Epithelial cell of prostate (primary cell): ENCODE data around the gene SLC41A2.
"Not testable (repeated sequence)": the region's sequence is repeated elsewhere in the genome, so short reads cannot be mapped to it uniquely, and the experiment has no call there.

Source experiments
- DNase-seq: peaks from one replicate; pipeline ENCODE4 v3.0.0-alpha.2; 2011; ENCODE audit warnings: low read depth, low spot score
- H3K27ac ChIP-seq: fragments of 450-650 bp; 2 replicates; pipeline ENCODE4 v1.5.1; 2017; ENCODE audit warnings: mild to moderate bottlenecking

Gene SLC41A2, protein sequence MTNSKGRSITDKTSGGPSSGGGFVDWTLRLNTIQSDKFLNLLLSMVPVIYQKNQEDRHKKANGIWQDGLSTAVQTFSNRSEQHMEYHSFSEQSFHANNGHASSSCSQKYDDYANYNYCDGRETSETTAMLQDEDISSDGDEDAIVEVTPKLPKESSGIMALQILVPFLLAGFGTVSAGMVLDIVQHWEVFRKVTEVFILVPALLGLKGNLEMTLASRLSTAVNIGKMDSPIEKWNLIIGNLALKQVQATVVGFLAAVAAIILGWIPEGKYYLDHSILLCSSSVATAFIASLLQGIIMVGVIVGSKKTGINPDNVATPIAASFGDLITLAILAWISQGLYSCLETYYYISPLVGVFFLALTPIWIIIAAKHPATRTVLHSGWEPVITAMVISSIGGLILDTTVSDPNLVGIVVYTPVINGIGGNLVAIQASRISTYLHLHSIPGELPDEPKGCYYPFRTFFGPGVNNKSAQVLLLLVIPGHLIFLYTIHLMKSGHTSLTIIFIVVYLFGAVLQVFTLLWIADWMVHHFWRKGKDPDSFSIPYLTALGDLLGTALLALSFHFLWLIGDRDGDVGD

DNA sequence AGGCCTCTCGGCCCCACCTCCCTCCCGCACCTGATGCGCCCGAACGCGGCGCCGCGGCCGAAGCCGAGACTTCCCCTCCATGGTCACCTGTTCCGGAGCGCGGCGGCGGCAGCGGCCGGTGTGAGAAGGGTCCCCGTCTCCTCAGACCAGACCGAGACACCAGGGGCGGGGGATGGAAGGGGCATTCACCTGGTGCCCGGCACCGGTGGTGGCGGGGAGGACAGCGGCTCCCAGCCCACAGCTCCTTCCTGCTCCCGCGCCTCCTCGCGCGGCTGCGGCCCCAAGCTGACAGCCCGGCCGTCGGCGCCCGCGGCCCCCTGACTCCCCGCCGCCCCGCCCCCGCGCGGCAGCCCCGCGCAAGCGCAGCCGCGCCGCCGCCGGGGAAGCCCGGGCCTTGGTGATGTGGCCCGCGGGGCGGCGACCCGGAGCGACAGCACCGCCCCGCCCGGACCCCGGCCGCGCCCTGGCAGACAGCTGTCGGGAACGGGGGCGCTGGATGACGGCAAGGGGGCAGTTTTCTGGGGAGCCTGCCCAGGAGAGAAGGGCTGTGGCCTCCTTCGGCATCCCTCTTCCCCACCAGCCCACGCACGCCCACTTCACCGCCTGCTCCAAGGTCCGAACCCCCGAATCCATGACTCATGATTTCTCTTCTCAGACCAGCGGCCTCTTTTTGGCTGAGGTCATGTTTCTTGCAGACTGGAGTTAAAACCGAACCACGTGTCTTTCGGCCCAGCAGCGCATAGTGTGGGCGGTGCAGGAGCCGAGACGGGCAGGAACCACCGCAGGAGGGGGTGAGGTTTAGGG, at the start of gene SLC41A2:
Gene SLC41A2, minus strand, starts transcription at position 290 of the 804 bp plus-strand sequence. CDS start 29,763 bp downstream, outside the sequence.
- H3K27ac ChIP-seq = peak within 1 kb of the TSS; percentile 40
- DNase-seq = peak; percentile 27

DNA sequence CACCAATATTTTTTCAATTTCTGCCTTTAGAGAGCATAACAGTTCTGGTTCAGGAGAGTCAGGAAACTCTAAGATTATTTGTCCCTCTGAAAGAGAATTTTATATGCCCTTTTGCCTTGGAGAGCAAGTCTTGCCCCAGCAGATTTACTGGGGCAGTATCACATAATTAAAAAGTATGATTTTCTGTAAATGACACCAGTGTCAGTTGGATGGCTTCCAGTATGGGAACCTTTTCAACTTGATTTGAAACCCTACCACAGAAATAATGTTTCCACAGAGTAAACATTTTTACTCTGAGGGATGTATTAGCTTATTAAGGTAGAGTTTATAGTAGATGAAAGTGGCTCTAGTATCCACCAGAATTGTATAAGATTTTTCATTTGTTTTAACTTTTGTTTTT, 43.4 kb upstream of the SLC41A2 start:
- H3K27ac ChIP-seq = no peak overlapping the region
- DNase-seq = no peak

DNA sequence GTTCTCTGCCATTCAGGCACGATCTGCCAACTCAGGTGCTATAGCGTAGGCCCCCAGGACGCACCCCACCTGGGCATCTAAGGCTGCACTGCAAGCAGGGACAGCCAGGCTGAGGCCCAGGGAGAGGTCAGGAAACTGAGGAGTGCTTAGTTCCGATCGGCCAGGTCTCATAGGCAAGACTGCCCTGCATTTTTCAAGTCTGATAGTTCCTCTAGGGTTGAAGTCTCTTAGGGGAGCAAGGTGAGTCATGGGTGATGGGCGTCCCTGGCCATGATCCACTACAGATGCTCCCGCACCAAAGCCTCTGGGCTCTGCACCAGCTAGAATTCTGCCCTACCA, 41.2 kb upstream of the SLC41A2 start:
- DNase-seq = no peak
- H3K27ac ChIP-seq = no peak overlapping the region

DNA sequence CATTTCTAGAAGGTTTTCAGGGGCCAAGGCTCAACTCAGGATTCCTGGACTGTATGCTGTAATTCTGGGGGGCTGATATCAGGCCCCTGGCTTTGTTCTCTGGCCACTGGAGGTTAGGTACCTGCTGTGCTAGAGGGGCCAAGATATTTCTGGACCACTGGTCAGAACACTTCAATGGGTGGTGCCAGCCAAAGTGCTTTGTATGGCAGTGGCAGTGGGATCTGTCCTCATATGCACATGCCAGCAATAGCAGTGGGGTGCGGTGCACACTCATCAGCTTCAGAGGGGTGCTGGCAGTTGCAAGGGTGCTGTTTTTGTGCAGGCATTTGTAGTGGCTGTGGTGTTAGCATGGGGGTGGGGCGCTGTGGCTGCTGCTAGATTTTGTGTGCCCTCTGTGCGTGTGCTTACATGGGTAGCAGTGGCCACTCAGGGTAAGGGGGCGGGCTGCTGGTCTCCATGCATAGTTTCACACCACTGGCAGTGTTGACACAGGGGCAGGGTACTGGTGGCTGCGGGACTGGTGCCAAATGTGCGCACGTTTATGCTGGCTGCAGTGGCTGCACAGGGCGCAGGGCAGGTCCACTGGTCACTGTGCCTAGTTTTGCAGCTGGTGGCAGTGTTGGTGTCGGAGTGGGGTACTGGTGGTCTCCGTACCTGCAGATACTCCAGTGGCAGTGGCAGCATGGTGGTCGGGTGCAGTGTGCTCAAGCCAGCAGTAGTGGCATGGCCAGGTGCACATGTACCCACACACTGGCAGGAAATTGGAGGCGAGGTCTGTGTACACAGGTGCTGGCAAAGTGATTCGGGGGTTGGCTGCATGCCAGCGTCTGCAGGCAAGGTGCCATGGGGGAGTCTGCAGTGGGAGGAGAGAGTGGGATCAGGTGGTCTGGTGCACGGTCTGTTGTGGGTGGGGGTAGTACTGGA, 40.6 kb upstream of the SLC41A2 start:
- H3K27ac ChIP-seq = no peak overlapping the region
- no peak for DNase-seq

DNA sequence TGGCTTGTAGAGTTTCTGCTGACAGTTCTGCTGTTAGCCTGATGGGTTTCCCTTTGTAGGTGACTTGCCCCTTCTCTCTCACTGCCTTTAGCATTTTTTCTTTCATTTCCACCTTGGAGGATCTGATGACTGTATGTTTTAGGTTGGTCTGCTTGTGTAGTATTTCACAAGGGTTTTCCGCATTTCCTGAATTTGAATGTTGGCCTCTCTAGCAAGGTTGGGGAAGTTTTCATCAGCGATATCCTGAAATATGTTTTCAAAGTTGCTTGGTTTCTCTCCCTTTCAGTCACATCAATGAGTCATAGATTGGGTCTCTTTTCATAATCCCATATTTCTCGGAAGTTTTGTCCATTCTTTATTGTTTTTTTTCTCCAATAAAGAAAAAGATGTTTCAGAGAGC, 39.5 kb upstream of the SLC41A2 start:
- H3K27ac ChIP-seq = no peak overlapping the region
- no peak for DNase-seq

DNA sequence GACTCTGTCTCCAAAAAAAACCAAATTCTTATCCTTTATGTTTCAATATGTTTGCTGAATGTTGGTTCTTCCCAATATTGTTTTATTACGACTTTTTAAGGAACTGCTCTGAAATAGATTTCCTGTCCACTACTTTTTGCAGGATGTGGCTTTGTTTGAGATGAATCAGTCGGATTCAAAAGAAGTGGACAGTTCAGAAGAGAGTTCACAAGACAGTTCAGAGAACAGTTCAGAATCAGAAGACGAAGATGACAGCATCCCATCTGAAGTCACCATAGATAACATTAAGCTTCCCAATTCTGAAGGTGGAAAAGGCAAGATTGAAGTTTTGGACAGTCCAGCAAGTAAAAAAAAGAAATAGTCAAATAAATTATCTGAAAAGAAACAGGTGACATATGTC, 36.2 kb upstream of the SLC41A2 start:
- no peak for DNase-seq

DNA sequence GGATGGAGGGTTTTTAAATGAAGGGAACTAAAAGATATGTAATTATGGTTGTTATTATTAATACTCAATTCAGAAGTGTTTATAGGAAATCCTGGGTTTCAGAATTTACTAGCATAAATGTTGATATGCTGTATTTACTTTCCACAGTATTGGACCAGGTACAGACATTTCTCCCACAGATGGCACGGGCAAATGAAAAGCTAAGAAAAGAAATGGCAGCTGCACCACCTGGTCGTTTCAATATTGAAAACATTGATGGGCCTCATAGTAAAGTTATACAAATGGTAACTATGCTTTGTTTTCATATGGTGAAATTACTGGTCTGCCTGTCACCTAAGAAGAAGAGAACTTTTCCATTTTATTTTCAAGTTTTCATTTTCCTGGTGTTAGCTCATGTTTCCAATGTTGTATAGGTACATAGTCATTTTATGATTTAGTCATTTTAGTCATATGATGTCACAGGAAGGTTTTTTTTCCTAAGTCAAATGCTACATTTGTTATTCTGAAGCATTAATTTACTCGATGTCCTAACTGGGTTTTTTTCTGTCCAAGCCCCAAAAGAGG, 33.6 kb upstream of the SLC41A2 start:
- DNase-seq = no peak
- no peak overlapping the region for H3K27ac ChIP-seq

More for the DNA sequence above, 36.2 kb upstream of the SLC41A2 start:
- no peak overlapping the region for H3K27ac ChIP-seq

DNA sequence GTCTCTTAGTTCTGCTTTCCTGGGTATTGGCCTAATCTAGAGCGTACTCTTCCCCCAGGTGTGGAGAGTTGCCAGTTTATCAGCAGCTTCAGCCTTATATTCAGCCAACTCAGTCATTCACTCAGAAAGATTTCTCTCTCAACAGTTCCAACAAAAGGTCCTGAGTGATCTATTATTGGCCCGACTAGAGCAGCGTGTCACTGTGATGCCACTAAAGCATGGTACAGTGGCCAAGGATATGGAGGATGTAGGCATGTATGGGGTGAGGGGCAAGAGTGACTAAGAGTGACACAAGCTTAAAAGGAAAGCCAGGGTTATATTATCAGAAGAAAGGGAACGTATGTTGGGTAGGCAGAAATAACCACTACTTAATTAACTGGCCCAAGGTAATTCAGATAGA, 32.9 kb upstream of the SLC41A2 start:
- H3K27ac ChIP-seq = no peak overlapping the region
- no peak for DNase-seq

DNA sequence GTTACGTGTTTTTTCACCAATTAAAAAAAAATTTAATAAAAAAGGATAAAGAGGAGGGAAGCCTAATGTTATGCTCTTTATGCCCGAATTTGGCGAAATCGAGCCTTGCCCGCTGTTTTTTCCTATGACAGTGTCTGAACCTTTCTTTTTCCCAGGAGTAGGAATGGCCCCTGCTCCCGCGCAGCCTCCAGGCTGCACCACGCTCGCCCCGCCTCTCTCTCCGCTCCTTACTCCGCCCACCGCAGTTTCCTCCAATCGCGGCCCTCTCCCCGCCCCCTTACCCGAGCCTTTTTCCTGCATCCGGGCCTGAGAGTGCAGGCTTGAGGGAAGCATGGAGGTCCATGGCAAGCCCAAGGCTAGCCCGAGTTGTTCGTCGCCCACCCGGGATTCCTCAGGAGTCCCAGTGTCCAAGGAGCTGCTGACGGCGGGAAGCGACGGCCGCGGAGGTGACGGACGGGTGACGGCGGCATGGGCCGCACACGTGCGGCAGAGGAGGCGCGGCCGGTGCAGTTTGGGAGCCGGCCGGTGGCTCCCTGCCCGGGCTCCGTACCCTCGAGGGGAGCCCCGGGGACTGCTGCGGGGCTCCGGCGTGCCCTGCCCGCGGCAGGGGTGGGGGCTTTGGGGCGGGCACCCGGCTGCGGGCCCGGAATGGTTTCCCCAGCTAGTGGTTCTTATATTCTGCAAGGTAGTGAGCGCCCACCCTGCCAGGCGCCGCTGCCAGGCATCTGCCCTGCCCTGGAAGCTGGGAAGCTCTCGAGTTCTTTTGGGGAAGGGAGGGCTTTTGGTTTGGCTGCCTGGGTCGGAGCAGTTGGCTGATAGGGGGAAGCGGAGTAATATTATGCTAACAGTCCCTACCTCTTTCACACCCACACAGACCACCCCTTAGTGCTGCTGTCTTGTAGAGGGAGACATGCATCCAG, 28.2 kb upstream of the SLC41A2 start, which contains the start of gene NOPCHAP1:
Gene NOPCHAP1, plus strand, starts transcription at position 295 of the 920 bp plus-strand sequence. Its CDS starts 37 bp downstream, at position 332.
- peak within 1 kb of the TSS; percentile 26 for H3K27ac ChIP-seq
- no peak for DNase-seq

DNA sequence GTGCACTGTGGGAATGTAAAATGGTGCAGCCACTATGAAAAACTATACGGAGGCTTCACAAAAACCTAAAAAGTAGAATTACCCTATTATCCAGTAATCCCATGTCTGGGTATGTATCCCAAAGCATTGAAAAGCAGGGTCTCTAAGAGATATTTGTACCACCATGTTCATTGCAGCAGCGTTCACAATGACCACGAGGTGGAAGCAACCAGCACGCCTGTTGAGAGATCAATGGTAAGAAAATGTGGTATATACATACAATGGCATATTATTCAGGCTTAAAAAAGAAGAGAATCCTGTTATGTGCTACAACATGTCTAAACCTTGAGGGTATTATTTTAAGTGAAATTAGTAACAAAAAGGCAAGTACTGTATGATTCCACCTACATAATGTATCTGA, 27.1 kb upstream of the SLC41A2 start:
- H3K27ac ChIP-seq = no peak overlapping the region
- DNase-seq = no peak

DNA sequence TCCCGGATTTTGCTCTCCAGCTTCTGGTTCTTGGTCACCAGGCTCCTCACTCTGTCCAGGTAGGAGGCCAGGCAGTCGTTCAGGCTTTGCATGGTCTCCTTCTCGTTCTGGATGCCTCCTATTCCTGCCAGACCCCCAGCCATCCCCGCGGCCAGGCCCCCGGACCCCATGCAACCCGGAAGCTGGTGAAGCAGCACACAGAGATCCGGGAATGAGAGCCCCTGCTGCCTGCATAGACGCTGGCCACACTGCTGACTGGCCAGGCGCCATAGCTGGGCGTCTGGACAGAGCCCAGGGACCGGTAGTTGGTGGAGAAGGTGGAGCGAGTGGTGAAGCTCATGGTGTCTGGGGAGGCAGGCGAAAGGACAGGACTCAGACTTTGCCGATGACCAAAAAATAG, 19.6 kb upstream of the SLC41A2 start:
- not testable (repeated sequence) for DNase-seq, H3K27ac ChIP-seq

DNA sequence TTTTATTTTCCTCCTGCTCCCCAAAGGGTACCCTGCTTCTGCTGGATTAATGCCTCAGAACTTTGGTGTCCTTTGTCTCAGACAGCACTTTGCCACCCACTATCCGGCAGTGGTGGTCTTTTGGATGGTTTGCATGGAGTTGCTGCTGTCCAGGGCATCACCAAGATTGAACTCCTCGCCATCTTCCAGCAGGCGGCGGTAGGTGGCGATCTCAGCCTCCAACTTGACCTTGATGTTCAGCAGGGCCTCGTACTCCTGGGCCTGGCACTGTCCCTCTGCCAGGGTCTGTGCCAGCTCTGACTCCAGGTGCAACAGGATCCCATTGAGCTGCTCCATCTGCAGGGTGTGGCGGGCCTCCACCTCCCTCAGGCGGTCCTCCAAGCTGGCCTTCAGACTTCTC, 18.6 kb upstream of the SLC41A2 start:
- no peak overlapping the region for H3K27ac ChIP-seq
- DNase-seq = no peak

DNA sequence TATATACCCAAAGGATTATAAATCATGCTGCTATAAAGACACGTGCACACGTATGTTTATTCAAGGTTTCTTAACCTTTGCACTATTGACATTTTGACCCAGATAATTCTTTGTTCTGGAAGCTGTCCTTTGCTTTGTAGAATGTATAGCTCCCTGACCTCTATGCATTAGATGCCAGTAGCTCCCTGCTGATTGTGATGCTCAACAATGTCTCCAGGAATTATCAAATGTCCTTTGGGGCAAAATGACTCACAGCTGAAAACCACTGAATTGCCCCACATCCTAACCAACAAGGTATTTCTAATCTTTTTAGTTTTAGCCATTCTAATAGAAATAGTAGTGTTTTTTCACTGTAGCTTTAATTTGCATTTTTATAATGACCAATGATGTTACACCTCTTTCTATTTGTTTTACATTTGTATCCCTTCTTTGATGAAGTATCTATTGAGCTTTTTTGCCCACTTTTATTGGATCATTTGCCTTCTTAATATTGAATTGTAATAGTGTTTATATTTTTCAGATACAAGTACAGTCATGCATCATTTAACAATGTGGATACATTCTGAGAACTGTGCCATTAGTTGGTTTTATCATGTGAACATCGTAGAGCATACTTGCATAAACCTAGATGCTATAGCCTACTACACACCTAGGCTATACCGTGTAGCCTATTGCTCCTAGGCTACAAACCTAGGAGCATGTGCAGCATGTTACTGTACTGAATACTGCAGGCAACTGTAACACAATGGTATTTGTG, 17.7 kb upstream of the SLC41A2 start:
- peak overlapping the region; percentile 76 for H3K27ac ChIP-seq
- no peak for DNase-seq

DNA sequence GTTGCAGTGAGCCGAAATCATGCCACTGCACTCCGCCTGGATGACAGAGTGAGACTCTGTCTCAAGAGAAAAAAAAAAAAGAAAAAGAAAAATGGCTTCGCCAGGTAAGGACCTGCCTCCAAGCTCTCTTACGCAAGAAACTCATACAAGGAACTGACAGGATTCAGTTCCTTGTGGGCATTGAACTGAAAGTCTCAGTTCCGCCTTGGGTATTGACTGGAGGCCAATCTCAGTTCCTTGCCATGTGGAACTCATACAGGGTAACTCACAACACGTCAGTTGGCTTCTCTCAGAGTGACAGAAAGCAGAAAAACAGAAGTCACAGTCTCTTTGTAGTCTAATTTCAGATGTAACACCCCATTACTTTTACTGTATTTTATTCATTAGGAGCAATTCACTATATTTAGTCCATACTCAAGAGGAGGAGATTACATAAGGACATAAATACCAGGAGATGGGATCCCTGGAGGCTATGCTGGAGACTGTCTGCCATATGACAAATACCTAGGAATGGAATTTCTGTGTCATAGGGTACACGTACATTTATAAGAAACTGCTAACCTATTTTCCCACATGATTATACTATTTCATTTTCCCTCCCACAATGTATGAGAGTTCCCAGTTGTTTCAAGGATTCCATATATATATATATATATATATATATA, 16.7 kb upstream of the SLC41A2 start:
- peak overlapping the region; percentile 76 for H3K27ac ChIP-seq
- DNase-seq = peak; percentile 55

DNA sequence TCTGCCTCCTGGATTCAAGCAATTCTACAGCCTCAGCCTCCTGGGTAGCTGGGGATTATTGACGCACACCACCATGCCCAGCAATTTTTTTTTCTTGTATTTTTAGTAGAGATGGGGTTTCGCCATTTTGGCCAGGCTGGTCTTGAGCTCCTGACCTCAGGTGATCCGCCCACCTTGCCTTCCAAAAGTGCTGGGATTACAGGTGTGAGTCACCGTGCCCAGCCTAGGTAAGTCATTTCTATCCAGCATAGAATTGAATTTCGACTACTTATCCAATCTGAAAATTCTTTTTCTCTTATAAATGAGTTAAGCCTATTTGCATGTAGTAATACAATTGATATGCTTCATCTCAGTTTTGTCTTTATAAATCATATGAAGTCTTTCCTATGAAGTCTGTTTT, 15.2 kb upstream of the SLC41A2 start:
- no peak for DNase-seq

DNA sequence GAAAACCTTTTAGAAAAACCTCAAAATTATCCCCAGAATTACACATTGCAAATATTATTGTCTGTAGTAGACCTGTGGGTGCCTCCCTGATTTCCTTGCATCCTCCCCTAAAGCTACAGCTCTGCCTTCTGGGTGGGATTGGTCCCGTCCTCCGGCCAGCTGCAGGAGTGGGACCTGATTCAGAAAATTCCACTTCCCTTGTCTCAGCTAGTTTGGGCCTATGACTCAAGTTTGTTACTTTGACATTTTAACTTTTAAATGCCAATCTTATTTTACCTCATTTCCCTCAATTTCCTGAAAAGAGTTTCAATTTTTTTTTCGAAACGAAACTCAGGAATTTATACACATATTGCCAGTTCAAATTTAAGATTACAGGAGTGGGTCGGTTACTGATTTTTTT, 13.2 kb upstream of the SLC41A2 start:
- no peak overlapping the region for H3K27ac ChIP-seq
- DNase-seq = no peak

More for the DNA sequence above, 15.2 kb upstream of the SLC41A2 start:
- no peak overlapping the region for H3K27ac ChIP-seq

DNA sequence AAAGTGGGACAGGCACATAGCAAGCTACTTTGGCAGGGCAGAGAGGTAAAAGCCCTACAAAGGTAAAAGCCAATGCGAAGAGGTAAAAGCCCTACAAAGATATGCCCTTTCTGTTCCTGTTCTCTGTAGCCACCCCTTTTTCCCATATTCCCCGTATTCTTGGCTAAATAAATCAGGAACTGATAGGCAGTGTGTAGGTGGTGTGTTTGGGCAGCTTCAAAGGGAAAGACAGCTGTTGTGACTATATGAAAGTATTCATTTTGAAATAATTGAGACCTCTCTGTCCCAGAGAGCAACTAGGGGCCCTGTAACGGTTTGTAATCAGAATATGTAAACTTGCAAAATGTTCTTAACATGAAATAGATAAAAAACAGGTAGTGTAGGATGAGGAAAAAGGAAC, 11.3 kb upstream of the SLC41A2 start:
- no peak overlapping the region for H3K27ac ChIP-seq
- no peak for DNase-seq
